Measurements from ENCODE around the gene IL17RD. TPM values are rescaled to one million over a fixed set of nuclear protein-coding genes. Genes with fewer than 3 reads are reported as not detected.

The IL17RD gene
- total and polyA plus RNA-seq, 2 experiments from 2014 or later: 0.34 to 1.2 TPM

DNA sequence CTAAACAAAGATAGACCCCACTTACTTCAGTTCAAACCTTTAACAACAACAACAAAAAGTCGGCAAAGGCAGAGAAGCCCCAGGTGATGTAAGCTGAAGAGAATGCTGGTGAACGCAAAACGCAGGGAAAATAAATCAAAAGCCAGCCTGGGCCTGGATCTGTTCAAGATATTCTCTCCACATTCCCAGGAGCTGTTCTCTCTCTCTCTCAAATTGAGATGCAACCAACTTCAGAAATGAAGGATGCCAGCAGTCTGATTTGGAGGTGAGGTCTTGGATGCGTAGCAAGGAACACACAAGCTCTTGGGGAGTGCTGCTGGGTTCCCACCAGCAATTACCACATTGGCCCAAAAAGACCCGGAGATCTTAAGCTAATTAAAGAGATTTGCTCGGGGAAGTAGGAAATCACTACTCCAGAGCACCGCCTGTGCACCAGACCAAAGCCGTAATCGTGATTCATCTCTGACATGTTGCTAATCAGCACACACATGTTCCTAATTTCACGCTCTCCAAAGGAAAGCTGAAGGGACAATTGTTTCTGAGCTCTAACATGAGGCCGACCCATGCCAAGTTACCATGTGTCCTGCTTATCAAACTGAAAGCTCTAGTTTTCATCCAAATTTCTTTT, 37.1 kb downstream of the IL17RD start:
- peak; percentile 87 for DNase-seq
- Histone ChIP-seq H3K27me3 (replicated peaks; ENCODE audit: insufficient read depth) (no peaks in the 10 kb centered on the region), H3K9ac (peak overlapping the region; percentile 21; the same call in 1 of the 2 replicates), H3K4me1 (ENCODE audit: insufficient read depth) (peaks cover 20% of the 10 kb centered on the region), H3K9me3 (ENCODE audit: low read depth) (no peaks in the 10 kb centered on the region), H2AFZ (peak overlapping the region; percentile 35), H3K36me3 (ENCODE audit: low read depth) (no peaks in the 10 kb centered on the region), H3K27ac (peak overlapping the region; percentile 31; the same call in 1 of the 2 replicates), H3K9me2 (ENCODE audit: insufficient read depth) (no peaks in the 10 kb centered on the region), H4K20me1 (ENCODE audit: insufficient read depth) (no peaks in the 10 kb centered on the region), H3F3A (ENCODE audit: insufficient read depth) (peaks cover 9% of the 10 kb centered on the region; the same call in 1 of the 2 replicates), H3K4me2 (ENCODE audit: unreplicated experiment) (peak overlapping the region; percentile 81), H3K79me2 (ENCODE audit: insufficient read depth) (no peaks in the 10 kb centered on the region), H3K4me3 (peak overlapping the region; percentile 49)
- TF ChIP-seq EZH2 (IDR thresholded peaks at IDR 0.05; ENCODE audit: insufficient read depth, poor library complexity, severe bottlenecking) (no peak), EZH2phosphoT487 (IDR thresholded peaks at IDR 0.05; ENCODE audit: insufficient read depth, low read depth) (no peak)
- 1 to 3% methylated on average over 11 of the region's 11 CpGs for WGBS, 2 experiments (ENCODE audit: low coverage in 1 of 2, low lambda C conversion rate in 2 of 2, missing lambda C conversion rate in 2 of 2)
- in situ Hi-C loops (cut with MboI): no loop called here

DNA sequence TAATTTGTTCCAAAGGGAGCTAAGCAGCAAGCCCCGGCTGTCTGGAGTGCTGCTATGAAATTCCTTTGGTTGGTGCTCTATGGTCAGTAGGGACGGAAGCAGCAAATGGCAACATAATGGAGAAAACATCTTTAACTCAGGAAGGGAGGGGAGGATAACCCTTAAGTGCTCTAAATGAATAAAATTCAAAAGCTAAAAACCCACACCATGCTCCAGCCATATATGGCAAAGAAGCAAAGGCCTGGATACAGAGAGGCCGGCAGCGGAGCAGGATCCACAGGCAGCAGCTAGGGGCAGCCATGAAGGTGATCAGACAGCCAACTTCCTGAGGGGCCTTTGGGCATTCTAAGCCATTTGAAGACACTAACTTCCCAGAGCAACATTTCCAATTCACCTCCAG, 38.9 kb downstream of the IL17RD start:
- no peak for DNase-seq
- Histone ChIP-seq H3F3A (ENCODE audit: insufficient read depth) (peaks cover 9% of the 10 kb centered on the region; the same call in 1 of the 2 replicates), H2AFZ (no peak overlapping the region), H3K27me3 (replicated peaks; ENCODE audit: insufficient read depth) (no peaks in the 10 kb centered on the region), H3K36me3 (ENCODE audit: low read depth) (no peaks in the 10 kb centered on the region), H3K9ac (no peak overlapping the region), H3K9me3 (ENCODE audit: low read depth) (no peaks in the 10 kb centered on the region), H3K9me2 (ENCODE audit: insufficient read depth) (no peaks in the 10 kb centered on the region), H3K4me1 (ENCODE audit: insufficient read depth) (peaks cover 20% of the 10 kb centered on the region), H3K79me2 (ENCODE audit: insufficient read depth) (no peaks in the 10 kb centered on the region), H4K20me1 (ENCODE audit: insufficient read depth) (no peaks in the 10 kb centered on the region), H3K27ac (no peak overlapping the region), H3K4me2 (ENCODE audit: unreplicated experiment) (no peak overlapping the region), H3K4me3 (no peak overlapping the region)
- in situ Hi-C loops (cut with MboI): no loop called here
- no peak for TF ChIP-seq EZH2phosphoT487 (IDR thresholded peaks at IDR 0.05; ENCODE audit: insufficient read depth, low read depth)
- no peak for TF ChIP-seq EZH2 (IDR thresholded peaks at IDR 0.05; ENCODE audit: insufficient read depth, poor library complexity, severe bottlenecking)
- 89 to 93% methylated on average over 4 of the region's 4 CpGs for WGBS, 2 experiments (ENCODE audit: low coverage in 1 of 2, low lambda C conversion rate in 2 of 2, missing lambda C conversion rate in 2 of 2)

DNA sequence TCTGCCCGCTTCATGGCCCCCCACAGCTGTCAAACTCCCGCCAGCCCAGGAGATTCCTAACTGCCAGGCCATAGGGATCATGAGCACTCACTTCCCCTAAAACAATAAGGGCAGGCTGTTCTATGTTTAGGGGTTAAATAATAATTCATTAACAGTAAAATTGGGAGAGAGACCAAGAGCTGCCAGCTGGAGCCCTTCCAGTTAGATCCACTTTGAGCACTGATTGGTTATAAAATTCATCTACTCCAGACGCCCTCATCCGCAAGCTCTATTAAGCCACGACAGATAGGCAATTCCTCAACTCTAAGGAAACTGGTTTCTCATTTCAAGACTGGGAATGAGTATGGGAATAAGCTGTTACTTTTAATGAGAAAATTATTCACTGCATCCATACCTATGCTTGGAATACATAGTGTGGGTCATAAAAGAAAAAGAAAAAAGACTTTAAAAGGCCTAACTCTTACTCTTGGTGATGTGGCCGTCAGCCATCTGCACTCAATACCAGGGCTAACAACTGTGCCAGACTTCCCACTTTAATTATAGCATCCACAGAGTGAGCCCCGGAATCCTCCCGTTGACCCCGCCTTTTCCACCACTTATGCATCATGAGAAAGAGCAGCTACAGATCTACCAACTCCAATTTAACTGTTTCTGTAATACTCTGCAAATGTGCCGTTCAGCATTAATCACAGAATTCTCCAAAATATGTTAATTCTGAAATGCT, 44.5 kb downstream of the IL17RD start:
- no peaks in the 10 kb centered on the region for H3K9me2 ChIP-seq (ENCODE audit: insufficient read depth)
- no peak overlapping the region for H3K9ac ChIP-seq
- H2AFZ ChIP-seq: no peak overlapping the region
- H3K79me2 ChIP-seq (ENCODE audit: insufficient read depth): no peaks in the 10 kb centered on the region
- H3K9me3 ChIP-seq (ENCODE audit: low read depth): no peaks in the 10 kb centered on the region
- H3K4me1 ChIP-seq (ENCODE audit: insufficient read depth): no peaks in the 10 kb centered on the region
- no peak overlapping the region for H3K4me2 ChIP-seq (ENCODE audit: unreplicated experiment)
- H3K27ac ChIP-seq: no peak overlapping the region
- no peaks in the 10 kb centered on the region for H4K20me1 ChIP-seq (ENCODE audit: insufficient read depth)
- H3K36me3 ChIP-seq (ENCODE audit: low read depth): no peaks in the 10 kb centered on the region
- H3K27me3 ChIP-seq (replicated peaks; ENCODE audit: insufficient read depth): no peaks in the 10 kb centered on the region
- H3K4me3 ChIP-seq: no peak overlapping the region
- TF ChIP-seq EZH2phosphoT487 (IDR thresholded peaks at IDR 0.05; ENCODE audit: insufficient read depth, low read depth) (no peak), EZH2 (IDR thresholded peaks at IDR 0.05; ENCODE audit: insufficient read depth, poor library complexity, severe bottlenecking) (no peak)
- DNase-seq: no peak
- 68% methylated on average over 10 of the region's 10 CpGs for WGBS, 2 experiments (ENCODE audit: low coverage in 1 of 2, low lambda C conversion rate in 2 of 2, missing lambda C conversion rate in 2 of 2)
- H3F3A ChIP-seq (ENCODE audit: insufficient read depth): no peaks in the 10 kb centered on the region
- in situ Hi-C loops (cut with MboI): no loop called here

DNA sequence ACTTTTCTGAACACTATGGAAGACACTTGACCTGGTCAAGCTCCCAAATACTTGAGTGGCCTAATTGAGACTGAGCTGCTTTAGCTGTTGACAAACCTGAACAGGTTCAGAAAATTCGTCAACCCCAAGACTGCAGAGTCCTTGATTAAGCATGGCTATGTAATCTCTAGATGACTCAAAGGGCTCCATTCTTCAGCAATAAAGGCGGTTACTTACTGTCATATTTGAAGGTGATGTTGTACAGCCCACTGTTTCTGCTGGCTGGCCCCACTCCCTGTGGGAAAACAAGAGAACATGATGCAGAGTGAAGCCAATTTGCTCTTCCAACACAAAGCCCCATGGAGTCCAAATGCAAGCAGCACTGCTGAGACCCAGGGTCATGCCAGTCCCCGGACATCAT, 45.1 kb downstream of the IL17RD start:
- Histone ChIP-seq H3K9me3 (ENCODE audit: low read depth) (no peaks in the 10 kb centered on the region), H3K36me3 (ENCODE audit: low read depth) (no peaks in the 10 kb centered on the region), H3K79me2 (ENCODE audit: insufficient read depth) (no peaks in the 10 kb centered on the region), H3F3A (ENCODE audit: insufficient read depth) (no peaks in the 10 kb centered on the region), H3K4me2 (ENCODE audit: unreplicated experiment) (no peak overlapping the region), H3K27me3 (replicated peaks; ENCODE audit: insufficient read depth) (no peaks in the 10 kb centered on the region), H3K4me1 (ENCODE audit: insufficient read depth) (no peaks in the 10 kb centered on the region), H3K9me2 (ENCODE audit: insufficient read depth) (no peaks in the 10 kb centered on the region), H3K27ac (no peak overlapping the region), H3K9ac (no peak overlapping the region), H3K4me3 (no peak overlapping the region), H2AFZ (no peak overlapping the region), H4K20me1 (ENCODE audit: insufficient read depth) (no peaks in the 10 kb centered on the region)
- WGBS, 2 experiments (ENCODE audit: low coverage in 1 of 2, low lambda C conversion rate in 2 of 2, missing lambda C conversion rate in 2 of 2): 77 to 81% methylated on average over 3 of the region's 3 CpGs
- TF ChIP-seq EZH2phosphoT487 (IDR thresholded peaks at IDR 0.05; ENCODE audit: insufficient read depth, low read depth) (no peak), EZH2 (IDR thresholded peaks at IDR 0.05; ENCODE audit: insufficient read depth, poor library complexity, severe bottlenecking) (no peak)
- in situ Hi-C loops (cut with MboI): no loop called here
- DNase-seq: no peak

Data from GM23248 (cell line).